ENCODE results near the gene SEC14L1.

Gene SEC14L1

GRCh38 chr17:77210946-77211541, 70.3 kb downstream of the SEC14L1 start:
- DNase-seq (ENCODE audit: insufficient read length, low spot score) (no peak), FAIRE-seq (no peak)

- FAIRE-seq (peak; percentile 21), DNase-seq (ENCODE audit: insufficient read length, low spot score) (no peak)
Measured at GRCh38 chr17:77211681-77212080, 70.9 kb downstream of the SEC14L1 start.

DNA sequence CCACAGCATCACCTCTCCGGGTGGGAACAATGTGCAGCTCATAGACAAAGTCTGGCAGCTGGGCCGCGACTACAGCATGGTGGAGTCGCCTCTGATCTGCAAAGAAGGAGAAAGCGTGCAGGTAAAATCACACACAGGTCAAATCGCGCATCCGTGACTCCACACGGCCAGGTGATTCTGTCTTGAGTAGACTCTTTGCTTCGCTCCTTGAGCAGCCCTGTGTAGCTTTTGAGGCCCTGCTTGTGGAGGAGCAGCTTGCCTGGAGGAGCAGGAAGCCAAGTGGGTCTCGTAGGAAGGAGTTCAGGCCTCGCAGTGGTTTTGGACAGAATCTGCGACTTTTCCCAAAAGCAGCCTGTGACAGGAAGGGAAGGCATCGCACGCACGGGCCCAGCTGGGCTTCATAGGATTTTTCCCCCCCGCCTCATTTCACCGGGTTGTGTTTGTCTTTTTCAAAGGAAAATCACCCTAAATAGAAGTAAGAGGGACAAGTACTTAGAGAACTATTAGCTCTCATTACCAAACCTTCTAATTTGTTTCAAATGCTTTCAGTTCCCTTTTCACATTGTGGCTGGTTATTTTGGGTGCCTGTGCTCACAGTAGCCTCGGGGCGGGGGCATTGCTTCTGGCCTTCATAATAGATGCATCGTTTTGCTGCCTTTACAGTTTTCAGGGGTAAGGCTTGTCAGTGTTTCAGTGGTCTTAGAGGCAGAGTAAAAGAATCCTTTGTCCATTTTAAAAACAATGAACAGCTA, 71.5 kb downstream of the SEC14L1 start:
- DNase-seq (ENCODE audit: insufficient read length, low spot score) = peak; percentile 84
- peak; percentile 95 for FAIRE-seq

- DNase-seq (ENCODE audit: insufficient read length, low spot score) (no peak), FAIRE-seq (no peak)
Measured at GRCh38 chr17:77212833-77213777, 72.3 kb downstream of the SEC14L1 start.

DNA sequence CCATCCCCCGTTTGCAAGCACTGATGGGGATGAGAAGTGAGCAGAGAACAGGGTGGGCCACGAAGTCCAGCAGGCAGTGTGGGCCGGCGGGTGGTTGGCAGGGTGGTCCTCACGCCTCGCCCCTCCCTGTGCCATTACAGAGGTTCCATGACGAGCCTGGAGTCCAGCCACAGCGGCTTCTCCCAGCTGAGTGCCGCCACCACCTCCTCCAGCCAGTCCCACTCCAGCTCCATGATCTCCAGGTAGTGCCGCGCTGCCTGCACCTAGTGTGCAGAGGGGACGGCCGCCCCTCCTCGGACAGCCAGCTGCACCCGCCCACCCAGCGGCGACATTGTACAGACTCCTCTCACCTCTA, 73.0 kb downstream of the SEC14L1 start:
- FAIRE-seq (no peak), DNase-seq (ENCODE audit: insufficient read length, low spot score) (no peak)

DNA sequence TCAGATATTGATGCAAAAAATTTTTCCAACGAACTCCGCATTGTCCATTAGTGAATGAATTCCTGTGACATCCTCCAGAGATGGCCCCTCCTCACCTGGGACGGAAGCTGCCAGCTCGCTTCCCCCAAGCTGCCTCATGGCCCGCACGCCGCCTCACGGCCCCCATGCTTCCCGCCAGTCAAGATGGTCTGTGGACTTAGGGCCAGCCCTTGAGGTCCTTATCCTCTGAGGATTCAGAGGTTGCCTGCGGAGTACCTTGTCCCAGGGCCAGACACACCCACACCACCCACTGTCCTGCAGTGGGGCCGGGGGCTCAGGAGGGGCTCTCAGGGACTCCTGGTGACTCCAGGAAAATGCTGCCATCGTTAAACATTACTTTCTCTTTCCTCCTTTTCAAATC, 73.6 kb downstream of the SEC14L1 start:
- DNase-seq (ENCODE audit: insufficient read length, low spot score) (no peak), FAIRE-seq (no peak)

- FAIRE-seq (no peak), DNase-seq (ENCODE audit: insufficient read length, low spot score) (no peak)
Measured at GRCh38 chr17:77214743-77215142, 74.0 kb downstream of the SEC14L1 start.

DNA sequence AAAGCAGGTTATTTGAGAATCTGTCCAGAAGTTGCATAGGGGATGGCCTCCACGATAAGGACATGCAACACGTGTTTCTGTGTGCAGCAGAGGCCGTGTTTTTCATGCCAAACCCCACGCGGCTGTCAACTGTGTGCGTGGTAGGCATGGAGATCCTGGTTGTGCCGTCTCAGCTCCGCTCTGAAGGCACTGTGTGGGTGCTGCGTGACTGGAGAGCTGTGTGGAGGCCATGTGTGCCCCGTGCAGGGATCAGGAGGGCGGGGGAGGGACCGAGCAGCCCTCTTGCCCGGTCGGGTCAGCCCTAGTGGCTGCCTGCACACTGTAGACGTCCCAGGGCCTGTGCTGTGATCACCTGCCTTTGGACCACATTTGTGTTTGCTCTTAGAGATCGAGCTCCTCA, 74.5 kb downstream of the SEC14L1 start:
- DNase-seq (ENCODE audit: insufficient read length, low spot score) = no peak
- FAIRE-seq = no peak

DNA sequence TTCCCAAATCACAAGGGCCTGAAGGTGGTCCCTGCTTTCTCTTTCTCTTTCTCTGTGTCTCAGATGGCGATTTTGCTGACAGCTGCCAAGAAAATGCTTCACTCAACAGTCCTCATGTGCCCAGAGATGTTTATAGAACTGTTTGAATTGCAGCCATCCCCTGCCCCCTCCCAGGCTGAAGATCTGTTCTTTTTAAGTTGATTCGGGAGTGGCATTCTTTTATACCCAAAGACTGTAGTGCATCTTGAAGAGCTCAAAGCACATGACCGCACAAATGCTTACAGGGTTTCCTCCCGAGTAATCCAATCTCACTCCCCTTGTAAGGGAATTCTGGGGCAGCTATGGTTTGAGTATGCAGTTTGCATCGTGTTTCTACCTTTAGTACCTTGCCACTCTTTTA, 75.7 kb downstream of the SEC14L1 start:
- FAIRE-seq = no peak
- DNase-seq (ENCODE audit: insufficient read length, low spot score) = no peak

DNA sequence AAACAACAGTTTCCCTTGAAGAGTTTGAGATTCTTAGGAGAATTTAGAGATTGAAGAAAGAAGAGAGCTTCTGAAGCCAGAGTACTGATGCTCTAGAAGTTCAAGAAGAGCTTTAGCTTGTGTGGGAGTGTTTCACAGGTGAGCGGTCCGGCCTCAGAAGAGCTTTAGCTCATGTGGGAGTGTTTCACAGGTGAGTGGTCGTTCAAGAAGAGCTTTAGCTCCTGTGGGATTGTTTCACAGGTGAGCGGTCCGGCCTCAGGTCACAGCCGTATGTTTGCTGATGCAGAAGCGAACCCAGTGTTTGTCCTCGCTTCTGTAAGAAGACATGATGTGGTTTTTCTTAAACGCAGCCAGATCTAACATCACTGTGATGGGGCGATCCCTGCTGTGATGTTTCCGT, 76.4 kb downstream of the SEC14L1 start:
- no peak for FAIRE-seq
- no peak for DNase-seq (ENCODE audit: insufficient read length, low spot score)

DNA sequence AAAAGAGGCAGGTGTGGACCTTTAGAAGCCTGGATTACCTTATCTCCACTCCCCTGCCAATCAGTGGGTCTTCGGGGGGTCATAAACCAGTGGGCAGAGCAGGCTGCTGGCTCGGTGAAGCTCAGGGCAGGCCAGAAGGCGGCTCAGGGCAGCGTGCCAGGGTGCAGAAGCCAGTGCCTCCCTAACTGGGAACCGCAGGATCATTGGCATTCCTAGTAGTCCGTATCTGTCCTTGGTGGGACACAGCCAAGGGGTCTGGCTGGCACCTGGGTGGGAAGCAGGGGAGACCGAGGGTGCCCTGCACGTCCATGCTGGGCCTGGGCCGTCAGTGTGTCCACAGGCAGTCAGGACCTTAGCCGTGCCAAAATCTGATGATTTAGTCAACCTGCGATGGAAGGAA, 76.8 kb downstream of the SEC14L1 start:
- no peak for FAIRE-seq

DNA sequence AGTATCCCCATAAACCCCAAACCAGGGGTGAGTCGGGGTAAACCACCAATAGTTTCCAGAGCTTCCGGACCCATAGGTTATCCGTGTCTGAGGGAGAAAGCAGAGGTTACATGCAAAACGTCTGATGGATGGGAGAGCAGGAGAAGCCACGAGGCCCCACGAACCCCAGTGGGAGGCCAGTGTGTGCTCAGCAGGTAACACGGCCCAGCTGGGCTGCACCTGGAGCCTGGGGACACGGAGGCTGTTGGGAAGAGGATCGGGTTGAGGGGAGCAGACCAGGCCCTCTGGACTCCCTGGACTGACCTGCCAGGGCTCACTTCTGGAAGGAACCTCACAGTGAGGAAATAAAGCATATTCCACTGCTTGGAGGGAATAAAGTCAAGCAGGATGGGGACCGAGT, 78.1 kb downstream of the SEC14L1 start:
- FAIRE-seq (no peak), DNase-seq (ENCODE audit: insufficient read length, low spot score) (no peak)

More for the DNA sequence above, 76.8 kb downstream of the SEC14L1 start:
- DNase-seq (ENCODE audit: insufficient read length, low spot score) = no peak

DNA sequence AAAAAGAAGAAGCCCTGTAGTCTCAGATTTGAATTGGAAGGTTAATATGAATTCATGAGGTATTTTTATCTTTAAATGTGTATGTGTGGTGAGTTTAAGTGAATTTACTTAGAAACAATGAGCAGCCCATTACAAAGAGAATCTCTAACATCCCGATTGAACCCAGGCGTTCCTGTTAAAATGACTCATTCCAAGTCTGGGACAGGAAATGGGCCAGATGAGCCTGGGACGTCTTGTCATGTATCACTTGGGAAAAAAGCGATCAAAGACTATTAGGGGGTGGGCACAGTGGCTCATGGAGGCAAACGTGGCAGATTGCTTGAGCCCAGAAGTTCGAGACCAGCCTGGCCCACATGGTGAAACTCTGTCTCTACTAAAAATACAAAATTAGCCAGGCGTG, 81.6 kb downstream of the SEC14L1 start:
- no peak for FAIRE-seq
- no peak for DNase-seq (ENCODE audit: insufficient read length, low spot score)

GRCh38 chr17:77223642-77224420, 83.1 kb downstream of the SEC14L1 start:
- no peak for FAIRE-seq
- DNase-seq (ENCODE audit: insufficient read length, low spot score) = no peak

DNA sequence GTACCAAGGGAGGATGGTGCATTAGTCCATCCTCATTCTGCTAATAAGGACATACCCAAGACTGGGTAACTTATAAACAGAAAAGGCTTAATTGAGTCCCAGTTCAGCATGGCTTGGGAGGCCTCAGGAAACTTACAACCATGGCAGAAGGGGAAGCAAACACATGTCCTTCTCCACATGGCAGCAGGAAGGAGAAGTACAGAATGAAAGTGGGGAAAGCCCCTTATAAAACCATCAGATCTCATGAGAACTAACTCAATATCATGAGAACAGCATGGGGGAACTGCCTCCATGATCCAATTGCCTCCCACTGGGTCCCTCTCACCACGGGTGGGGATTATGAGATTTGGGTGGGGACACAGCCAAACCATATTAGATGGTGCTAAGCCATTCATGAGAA, 84.5 kb downstream of the SEC14L1 start:
- FAIRE-seq (no peak), DNase-seq (ENCODE audit: insufficient read length, low spot score) (no peak)

GRCh38 chr17:77227461-77228240, 86.9 kb downstream of the SEC14L1 start:
- FAIRE-seq (no peak), DNase-seq (ENCODE audit: insufficient read length, low spot score) (no peak)

DNA sequence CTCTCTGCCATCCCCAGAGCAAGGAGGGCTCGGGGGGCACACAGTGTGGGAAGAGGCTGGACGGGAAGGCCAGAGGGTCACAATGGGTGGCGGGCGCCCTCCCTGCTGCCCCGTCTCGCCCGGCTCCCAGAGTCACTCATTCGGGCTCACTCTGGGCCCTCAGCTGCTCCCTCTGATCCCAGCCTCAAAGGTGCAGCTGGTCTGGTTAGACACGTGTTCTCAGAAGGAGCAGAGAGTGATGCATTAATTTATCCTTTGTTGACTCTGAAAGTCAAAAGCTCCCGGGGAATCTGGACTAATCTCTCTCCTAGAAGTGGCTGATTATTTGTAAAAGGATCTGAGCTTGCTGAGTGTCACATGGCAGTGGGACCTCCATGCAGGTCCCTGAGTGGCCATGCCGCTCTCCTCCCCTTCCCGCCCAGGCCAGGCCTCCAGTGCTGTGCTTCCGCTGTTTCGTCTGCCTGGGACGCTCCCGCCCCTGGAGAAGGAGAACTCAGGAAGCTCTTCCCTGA, 87.5 kb downstream of the SEC14L1 start:
- no peak for FAIRE-seq

GRCh38 chr17:77228816-77229215, 88.0 kb downstream of the SEC14L1 start:
- no peak for FAIRE-seq
- DNase-seq (ENCODE audit: insufficient read length, low spot score) = no peak

More for the DNA sequence above, 87.5 kb downstream of the SEC14L1 start:
- DNase-seq (ENCODE audit: insufficient read length, low spot score) = no peak

DNA sequence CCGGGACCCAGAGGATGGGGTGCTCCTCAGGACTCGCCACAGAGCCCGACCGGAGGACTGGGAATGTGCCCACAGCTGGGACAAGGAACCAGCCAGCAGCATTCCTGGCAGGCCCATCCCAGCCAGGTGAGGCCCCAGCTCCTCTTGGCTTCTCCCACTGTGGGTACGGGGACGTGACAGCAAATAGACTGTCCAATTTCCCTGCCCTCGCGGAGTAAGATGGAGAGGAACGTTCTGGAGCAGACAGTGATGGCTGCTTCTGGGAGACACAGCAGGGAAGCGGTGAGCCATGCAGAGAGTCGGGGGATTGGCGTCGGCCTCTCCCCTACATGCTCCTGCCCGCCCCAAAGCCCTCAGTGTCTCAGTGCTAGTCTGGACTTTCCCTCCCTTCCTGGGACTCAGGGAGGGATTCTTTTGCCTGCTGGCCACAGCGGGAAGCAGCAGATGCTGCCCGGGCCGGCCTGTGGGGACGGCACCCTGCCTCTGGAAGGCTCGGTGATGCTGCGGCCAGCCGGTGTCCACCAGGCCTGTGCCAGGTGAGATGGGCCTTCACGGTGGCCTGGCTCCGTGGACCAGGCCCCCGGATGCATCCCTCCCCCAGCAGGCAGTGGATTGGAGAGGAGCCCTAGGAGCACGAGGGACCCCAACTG, 89.1 kb downstream of the SEC14L1 start:
- DNase-seq (ENCODE audit: insufficient read length, low spot score) = no peak
- no peak for FAIRE-seq
